HG03095 (cell line): Measurements from ENCODE around the gene MYCN.
"Not testable (repeated sequence)": the region's sequence is repeated elsewhere in the genome, so short reads cannot be mapped to it uniquely, and the experiment has no call there.

Experiments used
- ATAC-seq: cut with Tn5 transposase; IDR thresholded peaks from one replicate; pipeline ENCODE4 v1.9.1; 2021; ENCODE audit warnings: moderate library complexity; ENCODE audit not compliant: unreplicated experiment

MYCN gene

DNA sequence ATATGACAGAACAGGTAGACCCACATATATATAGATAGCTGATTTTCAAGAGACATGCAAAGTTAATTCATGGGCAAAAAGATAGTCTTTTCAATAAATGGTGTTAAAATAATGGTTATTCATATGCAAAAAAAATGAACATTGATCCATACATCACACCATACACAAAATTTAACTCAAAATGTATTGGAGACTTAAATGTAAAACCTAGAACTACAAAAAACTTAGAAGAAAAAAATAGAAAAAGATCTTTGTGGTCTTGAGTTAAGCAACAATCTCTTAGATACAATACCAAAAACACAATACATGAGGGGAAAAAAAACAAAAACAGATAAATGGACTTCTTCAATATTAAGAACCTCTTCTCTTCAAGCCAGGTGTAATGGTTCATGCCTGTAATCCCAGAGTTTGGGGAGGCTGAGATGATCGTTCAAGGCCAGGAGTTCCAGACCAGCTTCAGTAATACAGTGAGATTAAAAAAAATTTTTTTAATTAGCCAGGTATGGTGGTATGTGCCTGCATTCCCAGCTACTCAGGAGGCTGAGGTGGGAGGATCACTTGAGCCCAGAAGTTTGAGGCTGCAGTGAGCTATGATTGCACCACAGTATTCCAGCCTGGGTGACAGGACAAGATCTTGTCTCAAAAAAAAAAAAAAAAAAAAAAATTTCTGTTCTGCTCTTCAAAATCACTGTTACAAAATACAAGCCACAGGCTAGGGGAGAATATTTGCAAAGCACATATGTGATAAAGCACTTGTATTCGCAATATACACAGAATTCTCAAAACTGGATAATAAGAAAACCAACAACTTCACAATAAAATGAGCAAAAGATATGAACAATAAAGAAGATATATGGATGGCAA lies 32.7 kb upstream of the MYCN start:
- no peak for ATAC-seq

GRCh38 chr2:15908371-15908770 lies 32.0 kb upstream of the MYCN start:
- no peak for ATAC-seq

GRCh38 chr2:15909157-15909556 lies 31.2 kb upstream of the MYCN start:
- ATAC-seq, result no peak

- ATAC-seq, result no peak
Measured at GRCh38 chr2:15909736-15910135, 30.6 kb upstream of the MYCN start.

DNA sequence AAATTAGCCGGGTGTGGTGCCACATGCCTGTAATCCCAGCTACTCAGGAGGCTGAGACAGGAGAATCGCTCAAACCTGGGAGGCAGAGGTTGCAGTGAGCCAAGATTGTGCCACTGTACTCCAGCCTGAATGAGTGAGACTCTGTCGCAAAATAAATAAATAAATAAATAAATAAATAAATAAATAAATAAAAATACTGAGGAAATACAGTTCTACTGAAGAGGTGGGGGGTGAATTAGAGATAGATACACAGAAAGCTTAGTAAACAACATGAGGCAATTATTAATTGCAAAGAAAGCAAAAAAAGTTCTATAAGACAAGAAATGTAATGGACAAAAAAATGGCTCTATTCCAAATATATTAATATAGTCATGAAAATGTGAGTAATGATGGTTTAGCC lies 29.1 kb upstream of the MYCN start:
- not testable (repeated sequence) for ATAC-seq

- ATAC-seq, result no peak
Measured at GRCh38 chr2:15911686-15912085, 28.7 kb upstream of the MYCN start.

- no peak for ATAC-seq
Measured at GRCh38 chr2:15912203-15912602, 28.1 kb upstream of the MYCN start.

DNA sequence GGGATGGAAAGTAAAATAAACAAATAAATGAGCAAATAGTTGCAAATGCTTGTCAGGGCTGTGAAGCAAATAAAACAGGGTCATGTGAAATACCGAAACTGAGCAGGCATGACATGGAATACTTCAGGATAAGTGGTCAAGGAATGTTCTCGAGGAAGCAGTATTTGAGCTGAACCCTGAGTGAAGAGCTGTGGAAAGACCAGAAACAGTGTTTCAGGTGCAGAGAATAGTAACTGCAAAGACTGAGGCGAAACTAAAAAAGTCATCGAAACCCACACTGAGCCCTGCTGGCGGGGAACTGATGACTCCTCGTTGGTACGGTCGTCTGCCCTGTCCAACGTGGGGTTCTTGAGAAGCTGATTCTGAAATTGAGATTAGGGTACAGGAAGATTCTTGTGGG lies 27.2 kb upstream of the MYCN start:
- ATAC-seq, result no peak

- ATAC-seq, result no peak
Measured at GRCh38 chr2:15914596-15915385, 25.6 kb upstream of the MYCN start.

- not testable (repeated sequence) for ATAC-seq
Measured at GRCh38 chr2:15915546-15915945, 24.8 kb upstream of the MYCN start.

DNA sequence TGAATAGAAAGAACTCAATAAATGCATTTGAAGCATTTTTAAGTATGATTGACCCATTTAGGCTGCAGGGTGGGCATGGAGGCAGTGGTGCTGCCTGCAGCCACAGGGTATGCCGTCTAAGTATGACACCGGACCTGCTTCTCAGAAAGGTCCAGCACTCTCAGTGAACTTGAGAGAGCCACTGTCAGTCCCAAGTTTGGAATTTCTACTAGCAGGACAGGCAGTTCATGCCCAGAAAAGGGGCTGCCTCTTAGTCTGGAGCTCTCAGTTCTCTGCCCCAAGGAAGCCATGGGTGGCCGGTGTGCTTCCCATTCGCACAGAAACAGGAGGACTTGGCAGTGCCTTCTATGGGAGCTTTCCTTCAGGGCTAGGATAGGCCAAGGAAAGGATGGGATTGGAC lies 24.0 kb upstream of the MYCN start:
- no peak for ATAC-seq

- ATAC-seq, result no peak
Measured at GRCh38 chr2:15918761-15919356, 21.5 kb upstream of the MYCN start.

DNA sequence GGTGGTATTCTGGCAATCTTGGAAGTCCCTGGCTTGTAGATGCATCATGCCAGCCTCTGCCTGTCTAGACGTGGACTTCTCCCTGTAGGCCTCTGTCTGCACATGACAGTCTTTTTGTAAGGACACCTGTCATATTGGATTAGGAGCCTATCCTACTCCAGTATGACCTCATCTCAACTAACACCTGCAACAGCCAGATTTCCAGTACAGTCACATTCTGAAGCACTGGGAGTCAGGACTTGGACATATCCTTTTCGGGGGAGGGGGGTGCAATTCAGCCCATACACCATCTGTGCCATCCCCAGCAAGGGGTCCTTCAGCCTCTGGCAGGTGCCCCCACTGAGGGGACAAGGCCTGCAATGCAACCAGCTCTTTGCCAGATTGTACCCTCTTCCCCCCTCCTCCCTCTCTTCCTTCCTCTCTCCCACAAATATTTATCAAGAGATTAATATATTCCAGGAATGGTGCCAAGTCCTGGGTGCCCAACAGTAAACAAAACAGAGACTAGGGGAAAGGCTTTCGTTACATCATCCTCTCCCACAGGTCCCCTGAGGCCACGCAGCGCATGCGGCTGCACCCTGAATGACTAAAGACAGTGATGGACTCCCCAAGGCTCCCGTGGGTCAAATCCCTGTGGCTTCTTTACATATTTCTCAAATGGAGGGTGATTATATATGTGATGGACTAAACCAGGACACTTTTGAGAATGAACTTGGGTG lies 20.5 kb upstream of the MYCN start:
- no peak for ATAC-seq

DNA sequence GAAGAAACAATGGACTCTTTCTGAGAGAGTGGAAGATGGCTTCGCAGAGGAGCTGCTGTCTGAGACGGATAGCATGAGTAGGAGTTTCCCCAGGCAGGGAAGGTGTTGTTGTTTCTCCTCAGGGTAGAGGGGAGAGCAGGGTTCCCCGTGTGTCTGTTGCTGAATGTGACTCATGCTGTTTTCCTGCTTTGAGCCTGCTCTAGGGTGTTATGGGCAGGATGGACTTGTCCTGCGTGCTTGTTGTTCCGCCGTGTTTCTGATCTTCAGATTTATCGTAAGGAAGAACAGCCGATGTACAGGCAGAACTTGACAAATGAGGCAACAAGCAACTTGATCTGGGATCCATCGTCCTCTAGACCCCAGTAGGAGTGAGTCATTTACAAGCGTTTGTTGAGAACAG lies 19.7 kb upstream of the MYCN start:
- ATAC-seq, result no peak

- no peak for ATAC-seq
Measured at GRCh38 chr2:15923597-15923996, 16.8 kb upstream of the MYCN start.

DNA sequence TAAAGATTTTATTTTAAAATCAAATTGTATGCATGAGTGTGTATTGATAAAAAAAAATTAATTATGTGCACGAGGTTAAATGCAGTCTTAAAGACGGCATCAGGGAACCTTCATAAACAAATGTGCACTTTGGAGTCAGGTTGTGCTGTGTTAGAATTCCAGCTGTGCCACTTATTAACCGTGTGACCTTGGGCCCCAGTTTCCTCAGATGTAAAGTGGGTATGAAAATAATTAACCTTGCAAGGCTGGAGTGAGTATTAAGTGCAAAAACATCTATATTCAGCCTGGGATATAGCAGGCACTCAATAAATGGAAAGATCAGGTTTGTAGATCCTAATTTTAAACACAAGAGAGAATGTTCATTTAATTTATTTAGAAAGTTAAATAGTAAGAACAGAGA lies 14.5 kb upstream of the MYCN start:
- no peak for ATAC-seq

GRCh38 chr2:15926252-15926651 lies 14.1 kb upstream of the MYCN start:
- ATAC-seq, result no peak

DNA sequence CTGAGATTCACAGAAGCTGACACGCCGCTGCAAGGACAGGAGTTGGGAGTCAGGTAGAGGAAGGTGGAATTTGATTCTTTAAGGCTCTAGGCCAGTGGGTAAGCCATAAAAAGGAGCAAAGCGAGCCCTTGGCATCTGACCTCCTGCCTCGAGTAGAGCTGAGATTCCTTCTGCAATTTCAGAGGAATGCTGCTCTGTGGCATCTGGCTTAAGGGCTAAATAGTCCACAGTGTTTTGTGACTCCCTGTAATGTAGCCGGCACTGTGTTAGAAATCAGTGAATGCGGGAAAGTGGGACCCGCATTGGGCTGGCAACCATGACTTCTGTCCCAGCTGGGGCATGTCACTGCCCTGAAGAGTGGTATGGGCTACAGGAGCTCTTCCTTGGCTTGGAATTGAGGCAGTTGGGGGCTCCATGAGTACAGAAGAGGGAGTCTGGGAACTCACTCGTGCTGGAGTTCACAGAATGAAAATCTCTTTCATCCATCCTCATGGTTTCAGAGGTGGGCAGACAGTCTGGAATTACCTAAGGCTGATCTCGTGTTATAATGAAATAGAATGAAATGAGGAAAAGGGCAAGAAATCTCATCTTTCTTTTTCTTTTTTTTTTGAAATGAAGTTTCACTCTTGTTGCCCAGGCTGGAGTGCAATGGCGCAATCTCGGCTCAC lies 12.7 kb upstream of the MYCN start:
- ATAC-seq, result no peak

DNA sequence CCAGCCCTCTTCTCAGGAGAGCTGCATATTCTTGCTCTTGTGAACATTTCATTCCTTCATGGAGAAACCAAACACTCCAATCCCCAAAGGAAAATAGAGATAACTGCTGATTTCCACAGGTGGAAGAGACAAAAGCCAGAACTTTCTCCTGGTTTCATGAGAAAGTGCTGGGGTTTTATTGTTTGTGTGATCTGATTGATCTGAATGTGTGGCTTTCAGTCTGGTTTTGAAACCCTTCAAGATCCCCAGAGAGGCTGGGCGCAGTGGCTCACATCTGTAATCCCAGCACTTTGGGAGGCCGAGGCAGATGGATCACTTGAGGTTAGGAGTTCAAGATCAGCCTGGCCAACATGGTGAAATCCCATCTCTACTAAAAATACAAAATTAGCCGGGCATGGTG lies 11.3 kb upstream of the MYCN start:
- not testable (repeated sequence) for ATAC-seq

- ATAC-seq, result no peak
Measured at GRCh38 chr2:15929861-15930260, 10.5 kb upstream of the MYCN start.
